Measurements from ENCODE around the gene RAD9A. TPM values are rescaled to one million over a fixed set of nuclear protein-coding genes. Genes with fewer than 3 reads are reported as not detected.

Gene RAD9A
- total RNA-seq, 1 donor, result 7.6 TPM

GRCh38 chr11:67437082-67437808 is 45.5 kb downstream of the RAD9A start, which contains the start of gene PTPRCAP:
TSS of gene PTPRCAP (minus strand) at chr11:67437682. CDS start at chr11:67437619, 63 bp downstream.
- no peak for DNase-seq (ENCODE audit: insufficient read length, low spot score, missing footprints)
- Histone ChIP-seq H3K27me3 (ENCODE audit: insufficient read depth, low read length) (no peaks in the 10 kb centered on the region), H3K27ac (ENCODE audit: low read depth, low read length) (no peak within 1 kb of the TSS), H3K79me2 (ENCODE audit: insufficient read depth, low read length) (peaks cover 10% of the 10 kb centered on the region), H3K36me3 (ENCODE audit: insufficient read depth, low read length) (peaks cover 24% of the 10 kb centered on the region), H3K4me3 (ENCODE audit: insufficient read depth, low read length) (no peak within 1 kb of the TSS), H4K20me1 (ENCODE audit: insufficient read depth, low read length) (peaks cover 5% of the 10 kb centered on the region), H3K9me3 (ENCODE audit: low read depth, low read length) (no peaks in the 10 kb centered on the region), H3K4me2 (ENCODE audit: insufficient read depth, low read length) (no peak within 1 kb of the TSS), H2AFZ (ENCODE audit: low read length) (no peak within 1 kb of the TSS), H3K4me1 (ENCODE audit: insufficient read depth, low read length) (peaks cover 3% of the 10 kb centered on the region)
- TF ChIP-seq, protein P1, sequence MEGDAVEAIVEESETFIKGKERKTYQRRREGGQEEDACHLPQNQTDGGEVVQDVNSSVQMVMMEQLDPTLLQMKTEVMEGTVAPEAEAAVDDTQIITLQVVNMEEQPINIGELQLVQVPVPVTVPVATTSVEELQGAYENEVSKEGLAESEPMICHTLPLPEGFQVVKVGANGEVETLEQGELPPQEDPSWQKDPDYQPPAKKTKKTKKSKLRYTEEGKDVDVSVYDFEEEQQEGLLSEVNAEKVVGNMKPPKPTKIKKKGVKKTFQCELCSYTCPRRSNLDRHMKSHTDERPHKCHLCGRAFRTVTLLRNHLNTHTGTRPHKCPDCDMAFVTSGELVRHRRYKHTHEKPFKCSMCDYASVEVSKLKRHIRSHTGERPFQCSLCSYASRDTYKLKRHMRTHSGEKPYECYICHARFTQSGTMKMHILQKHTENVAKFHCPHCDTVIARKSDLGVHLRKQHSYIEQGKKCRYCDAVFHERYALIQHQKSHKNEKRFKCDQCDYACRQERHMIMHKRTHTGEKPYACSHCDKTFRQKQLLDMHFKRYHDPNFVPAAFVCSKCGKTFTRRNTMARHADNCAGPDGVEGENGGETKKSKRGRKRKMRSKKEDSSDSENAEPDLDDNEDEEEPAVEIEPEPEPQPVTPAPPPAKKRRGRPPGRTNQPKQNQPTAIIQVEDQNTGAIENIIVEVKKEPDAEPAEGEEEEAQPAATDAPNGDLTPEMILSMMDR (IDR thresholded peaks at IDR 0.05; ENCODE audit: extremely low read depth, low read depth, low read length), result no peak

- DNase-seq (ENCODE audit: insufficient read length, low spot score, missing footprints), result no peak
- TF ChIP-seq, protein P1 (IDR thresholded peaks at IDR 0.05; ENCODE audit: extremely low read depth, low read depth, low read length), result no peak
- Histone ChIP-seq H3K9me3 (ENCODE audit: low read depth, low read length) (no peaks in the 10 kb centered on the region), H3K27me3 (ENCODE audit: insufficient read depth, low read length) (no peaks in the 10 kb centered on the region), H3K4me3 (ENCODE audit: insufficient read depth, low read length) (no peak overlapping the region), H2AFZ (ENCODE audit: low read length) (no peak overlapping the region), H3K36me3 (ENCODE audit: insufficient read depth, low read length) (peaks cover 21% of the 10 kb centered on the region), H3K4me2 (ENCODE audit: insufficient read depth, low read length) (no peak overlapping the region), H3K27ac (ENCODE audit: low read depth, low read length) (no peak overlapping the region), H3K4me1 (ENCODE audit: insufficient read depth, low read length) (peaks cover 7% of the 10 kb centered on the region), H3K79me2 (ENCODE audit: insufficient read depth, low read length) (peaks cover 15% of the 10 kb centered on the region), H4K20me1 (ENCODE audit: insufficient read depth, low read length) (peaks cover 10% of the 10 kb centered on the region)
These were observed 46.0 kb downstream of the RAD9A start for GRCh38 chr11:67437809-67438157.

- Histone ChIP-seq H3K9me3 (ENCODE audit: low read depth, low read length) (no peaks in the 10 kb centered on the region), H3K79me2 (ENCODE audit: insufficient read depth, low read length) (peaks cover 18% of the 10 kb centered on the region), H3K4me3 (ENCODE audit: insufficient read depth, low read length) (no peak overlapping the region), H2AFZ (ENCODE audit: low read length) (no peak overlapping the region), H3K36me3 (ENCODE audit: insufficient read depth, low read length) (peaks cover 16% of the 10 kb centered on the region), H4K20me1 (ENCODE audit: insufficient read depth, low read length) (peaks cover 10% of the 10 kb centered on the region), H3K27me3 (ENCODE audit: insufficient read depth, low read length) (no peaks in the 10 kb centered on the region), H3K27ac (ENCODE audit: low read depth, low read length) (no peak overlapping the region), H3K4me1 (ENCODE audit: insufficient read depth, low read length) (peaks cover 7% of the 10 kb centered on the region), H3K4me2 (ENCODE audit: insufficient read depth, low read length) (no peak overlapping the region)
- TF ChIP-seq, protein P1 (IDR thresholded peaks at IDR 0.05; ENCODE audit: extremely low read depth, low read depth, low read length), result no peak
- no peak for DNase-seq (ENCODE audit: insufficient read length, low spot score, missing footprints)
These were observed 46.5 kb downstream of the RAD9A start for GRCh38 chr11:67438158-67438902.
